Testis (tissue), 3 donors: Measurements from ENCODE around the gene OR8H3. TPM values are rescaled to one million over a fixed set of nuclear protein-coding genes. Genes with fewer than 3 reads are reported as not detected.
"Not testable (repeated sequence)": the region's sequence is repeated elsewhere in the genome, so short reads cannot be mapped to it uniquely, and the experiment has no call there.

Experiments used
- DNase-seq: peaks from one replicate; pipeline ENCODE4 v3.0.0-alpha.2; 2019
- H3K27ac ChIP-seq, 2 donors: fragments of 200-600 bp; sonication (generic); one replicate each; pipeline ENCODE4 v1.5.1; 2019
- H3K27me3 ChIP-seq: fragments of 200-600 bp; sonication (generic); one replicate; pipeline ENCODE4 v1.5.1; 2019
- H3K36me3 ChIP-seq: fragments of 200-600 bp; sonication (generic); one replicate; pipeline ENCODE4 v1.5.1; 2017; ENCODE audit warnings: low read depth; ENCODE audit errors: missing control alignments
- H3K4me1 ChIP-seq: fragments of 200-600 bp; sonication (generic); one replicate; pipeline ENCODE4 v1.5.1; 2019
- H3K4me3 ChIP-seq, 2 donors: fragments of 200-600 bp; sonication (generic); one replicate each; pipeline ENCODE4 v1.5.1; 2017 to 2019
- H3K9me3 ChIP-seq: fragments of 200-600 bp; sonication (generic); one replicate; pipeline ENCODE4 v1.5.1; 2017
- CTCF ChIP-seq, 3 experiments: fragments of 450-650 bp in 2 of 3; fragments of 200-600 bp in 1 of 3; sonication (generic) in 1 of 3; IDR thresholded peaks; one replicate each; pipeline ENCODE4 v1.5.1; 2016 to 2019; ENCODE audit warnings: antibody characterized with exemption in 3 of 3, mild to moderate bottlenecking in 2 of 3, moderate library complexity in 1 of 3
- POLR2A ChIP-seq: fragments of 450-650 bp; IDR thresholded peaks from one replicate; pipeline ENCODE4 v1.6.1; 2017; ENCODE audit warnings: antibody characterized with exemption, mild to moderate bottlenecking, moderate library complexity
- WGBS, 2 donors: methylation state at CpG; one replicate each; pipeline ENCODE4 v1.1.5; 2018; 5-methylcytosine and 5-hydroxymethylcytosine counted together
- intact Hi-C: fragments of 100-400 bp; cut with DNase I; formaldehyde crosslinking; loops from one replicate; pipeline ENCODE4 v1.15.1; 2023; ENCODE audit warnings: low total_unique reads
- polyA plus RNA-seq: library from polyadenylated mRNA; stranded (reverse); fragments of 350-450 nt; fragmentation: Illumina TruSeq; extraction: RNeasy Lipid Tissue Mini Kit (QIAGEN cat#74804); gene quantifications from one replicate; pipeline ENCODE4 v1.2.3, GENCODE V29; 2014; ENCODE audit warnings: low read depth, low replicate concordance; ENCODE audit not compliant: insufficient read depth
- total RNA-seq, 2 donors: library from RNA; depleted of rRNA; stranded (reverse); fragments of >200 nt; gene quantifications; one replicate each; pipeline ENCODE4 v1.2.3, GENCODE V29; 2016

The OR8H3 gene
- total and polyA plus RNA-seq, 3 donors from 2014 or later: not detected

- no peak for DNase-seq
- no peak within 1 kb of the TSS for H3K27ac ChIP-seq
- no peak within 1 kb of the TSS for H3K4me3 ChIP-seq
- H3K9me3 ChIP-seq: no peaks in the 10 kb centered on the region
- H3K27me3 ChIP-seq: no peaks in the 10 kb centered on the region
- intact Hi-C loops: no loop called here
- no peaks in the 10 kb centered on the region for H3K4me1 ChIP-seq
- TF ChIP-seq POLR2A: no peak
- TF ChIP-seq CTCF (IDR thresholded peaks at IDR 0.05): no peak
- no peaks in the 10 kb centered on the region for H3K36me3 ChIP-seq
Measured at GRCh38 chr11:56140151-56140661, 18.0 kb downstream of the OR8H3 start, which contains the start of gene OR8J3. TSS of gene OR8J3 (minus strand) at chr11:56140201. CDS start at chr11:56137718, 2,483 bp downstream.

- H3K4me3 ChIP-seq, H3K27ac ChIP-seq, H3K9me3 ChIP-seq, DNase-seq, intact Hi-C loops, H3K27me3 ChIP-seq, H3K36me3 ChIP-seq, H3K4me1 ChIP-seq: not testable (repeated sequence)
- WGBS, 2 donors: 77 to 88% methylated on average over 6 to 20 of the region's 30 CpGs
Measured at GRCh38 chr11:56143681-56144080, 21.5 kb downstream of the OR8H3 start.

GRCh38 chr11:56151376-56151775 lies 29.2 kb downstream of the OR8H3 start:
- WGBS, 2 donors: 63 to 85% methylated on average over 1 of the region's 1 CpG
- Histone ChIP-seq H3K36me3 (no peaks in the 10 kb centered on the region), H3K27me3 (no peaks in the 10 kb centered on the region), H3K27ac (no peak overlapping the region), H3K4me3 (no peak overlapping the region), H3K4me1 (no peaks in the 10 kb centered on the region), H3K9me3 (no peaks in the 10 kb centered on the region)
- intact Hi-C loops: no loop called here
- TF ChIP-seq POLR2A (no peak), CTCF (IDR thresholded peaks at IDR 0.05) (no peak)
- DNase-seq: no peak

GRCh38 chr11:56152333-56152732 lies 30.2 kb downstream of the OR8H3 start:
- 95 to 96% methylated on average over 14 to 15 of the region's 15 CpGs for whole genome bisulfite sequencing, 2 donors
- Histone ChIP-seq H3K27ac (no peak overlapping the region), H3K4me3 (no peak overlapping the region), H3K36me3 (no peaks in the 10 kb centered on the region), H3K27me3 (no peaks in the 10 kb centered on the region), H3K4me1 (no peaks in the 10 kb centered on the region), H3K9me3 (no peaks in the 10 kb centered on the region)
- no peak for DNase-seq
- no peak for TF ChIP-seq POLR2A
- intact Hi-C loops: no loop called here

- no peak within 1 kb of the TSS for H3K27ac ChIP-seq
- H3K27me3 ChIP-seq: no peaks in the 10 kb centered on the region
- TF ChIP-seq POLR2A (no peak), CTCF (IDR thresholded peaks at IDR 0.05) (no peak)
- intact Hi-C loops: no loop called here
- no peak for DNase-seq
- H3K4me1 ChIP-seq: no peaks in the 10 kb centered on the region
- no peaks in the 10 kb centered on the region for H3K36me3 ChIP-seq
- H3K4me3 ChIP-seq: no peak within 1 kb of the TSS
- H3K9me3 ChIP-seq: no peaks in the 10 kb centered on the region
- WGBS, 2 donors: 75 to 80% methylated on average over 3 of the region's 3 CpGs
Measured at GRCh38 chr11:56160217-56160616, 38.0 kb downstream of the OR8H3 start, which contains the start of gene OR8K5. TSS of gene OR8K5 (minus strand) at chr11:56160317. CDS start at chr11:56160317, 0 bp downstream.

- DNase-seq: no peak
- 65 to 66% methylated on average over 3 of the region's 3 CpGs for WGBS, 2 donors
- intact Hi-C loops: no loop called here
Measured at GRCh38 chr11:56163804-56164203, 41.6 kb downstream of the OR8H3 start.

More at GRCh38 chr11:56163804-56164203, 41.6 kb downstream of the OR8H3 start:
- Histone ChIP-seq H3K27me3 (no peaks in the 10 kb centered on the region), H3K4me3 (no peak overlapping the region), H3K9me3 (no peaks in the 10 kb centered on the region), H3K27ac (no peak overlapping the region), H3K36me3 (no peaks in the 10 kb centered on the region), H3K4me1 (no peaks in the 10 kb centered on the region)
- no peak for TF ChIP-seq CTCF (IDR thresholded peaks at IDR 0.05)
- no peak for TF ChIP-seq POLR2A
